Liver (tissue), 9 donors: ENCODE data around the gene MAN2A2. TPM values are rescaled to one million over a fixed set of nuclear protein-coding genes. Genes with fewer than 3 reads are reported as not detected.
"Not testable (repeated sequence)": the region's sequence is repeated elsewhere in the genome, so short reads cannot be mapped to it uniquely, and the experiment has no call there.

Experiments used
- DNase-seq: peaks from one replicate; pipeline ENCODE4 v3.0.0-alpha.2; 2017; ENCODE audit warnings: low spot score
- H3K27ac ChIP-seq, 2 donors: one replicate each; pipeline ENCODE4 v1.7.0; 2013; ENCODE audit warnings: inconsistent platforms in 2 of 2, low read length in 2 of 2, control low read depth in 1 of 2, low read depth in 1 of 2, mild to moderate bottlenecking in 1 of 2
- H3K27me3 ChIP-seq, 4 donors: one replicate each; pipeline versions ENCODE4 v1.6.1 to v1.7.0; 2013; ENCODE audit warnings: low read length in 3 of 4, inconsistent platforms in 1 of 4, mild to moderate bottlenecking in 1 of 4, moderate library complexity in 1 of 4; ENCODE audit not compliant: control insufficient read depth in 4 of 4, insufficient read depth in 4 of 4
- H3K36me3 ChIP-seq, 4 donors: one replicate each; pipeline versions ENCODE4 v1.6.1 to v1.7.0; 2013; ENCODE audit warnings: low read length in 3 of 4, mild to moderate bottlenecking in 3 of 4, low read depth in 1 of 4, moderate library complexity in 1 of 4; ENCODE audit not compliant: control insufficient read depth in 4 of 4, insufficient read depth in 3 of 4
- H3K4me1 ChIP-seq, 4 donors: one replicate each; pipeline versions ENCODE4 v1.6.1 to v1.7.0; 2013; ENCODE audit warnings: low read length in 3 of 4, mild to moderate bottlenecking in 3 of 4, moderate library complexity in 1 of 4; ENCODE audit not compliant: control insufficient read depth in 4 of 4, insufficient read depth in 4 of 4
- H3K4me3 ChIP-seq, 3 donors: one replicate each; pipeline versions ENCODE4 v1.6.1 to v1.7.0; 2013; ENCODE audit warnings: low read length in 3 of 3, control low read depth in 1 of 3, low read depth in 1 of 3, mild to moderate bottlenecking in 1 of 3
- H3K9ac ChIP-seq, 2 donors: one replicate each; pipeline ENCODE4 v1.7.0; 2013; ENCODE audit warnings: low read length in 2 of 2, mild to moderate bottlenecking in 2 of 2, moderate library complexity in 2 of 2, control low read depth in 1 of 2, low read depth in 1 of 2
- H3K9me3 ChIP-seq, 4 donors: one replicate each; pipeline versions ENCODE4 v1.6.1 to v1.7.0; 2013; ENCODE audit warnings: low read length in 3 of 4; ENCODE audit not compliant: control insufficient read depth in 4 of 4
- EGR1 ChIP-seq, 2 donors: IDR thresholded peaks; 2 replicates each; pipeline ENCODE4 v1.6.1; 2016 to 2018; ENCODE audit warnings: antibody characterized with exemption in 2 of 2, low read depth in 2 of 2
- FOXA2 ChIP-seq: IDR thresholded peaks from 2 replicates; pipeline ENCODE4 v1.6.1; 2016; ENCODE audit warnings: antibody characterized with exemption
- GABPA ChIP-seq, 2 donors: IDR thresholded peaks in 1 of 2; conservative IDR thresholded peaks in 1 of 2; 2 replicates each; pipeline ENCODE4 v1.6.1; 2016; ENCODE audit warnings: antibody characterized with exemption in 2 of 2, mild to moderate bottlenecking in 1 of 2, moderate library complexity in 1 of 2
- HNF4A ChIP-seq, 2 donors: conservative IDR thresholded peaks; 2 replicates each; pipeline ENCODE4 v1.6.1; 2016; ENCODE audit warnings: antibody characterized with exemption in 2 of 2, mild to moderate bottlenecking in 2 of 2
- HNF4G ChIP-seq: IDR thresholded peaks from 2 replicates; pipeline ENCODE4 v1.6.1; 2016; ENCODE audit warnings: antibody characterized with exemption
- JUND ChIP-seq, 2 donors: IDR thresholded peaks; 2 replicates each; pipeline ENCODE4 v1.6.1; 2016; ENCODE audit warnings: antibody characterized with exemption in 2 of 2
- NR2F2 ChIP-seq: IDR thresholded peaks from 2 replicates; pipeline ENCODE4 v1.6.1; 2016; ENCODE audit warnings: antibody characterized with exemption
- TAF1 ChIP-seq: conservative IDR thresholded peaks from 2 replicates; pipeline ENCODE4 v1.6.1; 2016; ENCODE audit warnings: antibody characterized with exemption, mild to moderate bottlenecking
- WGBS: extraction: QIAGEN DNeasy Blood & Tissue Kit; methylation state at CpG from one replicate; pipeline ENCODE4 v1.1.7; 2013; 5-methylcytosine and 5-hydroxymethylcytosine counted together
- polyA plus RNA-seq, 2 donors: library from polyadenylated mRNA; stranded (reverse) in 1 of 2; unstranded in 1 of 2; fragments of 200-250 nt in 1 of 2; fragments of >200 nt in 1 of 2; fragmentation: Nextera tagmentation in 1 of 2; extraction: Ambion mirVana in 1 of 2; gene quantifications; one replicate each; pipeline versions ENCODE4 v1.2.1 to v1.2.3, GENCODE V29; 2013 to 2015
- total RNA-seq, 2 donors: library from RNA; depleted of rRNA; stranded (reverse); fragments of >200 nt; gene quantifications; one replicate each; pipeline ENCODE4 v1.2.3, GENCODE V29; 2014
- TF ChIP-seq, protein P1 (sequence below): IDR thresholded peaks from 2 replicates; pipeline ENCODE4 v1.6.1; 2016; ENCODE audit warnings: antibody characterized with exemption, mild to moderate bottlenecking
- donor health status: healthy.
- donor health status: healthy.
- donor health status: healthy.
- donor health status: healthy.
- donor health status: healthy.

Gene MAN2A2
- total and polyA plus RNA-seq, 4 donors, result 17.3 to 111 (median 50.9) TPM

DNA sequence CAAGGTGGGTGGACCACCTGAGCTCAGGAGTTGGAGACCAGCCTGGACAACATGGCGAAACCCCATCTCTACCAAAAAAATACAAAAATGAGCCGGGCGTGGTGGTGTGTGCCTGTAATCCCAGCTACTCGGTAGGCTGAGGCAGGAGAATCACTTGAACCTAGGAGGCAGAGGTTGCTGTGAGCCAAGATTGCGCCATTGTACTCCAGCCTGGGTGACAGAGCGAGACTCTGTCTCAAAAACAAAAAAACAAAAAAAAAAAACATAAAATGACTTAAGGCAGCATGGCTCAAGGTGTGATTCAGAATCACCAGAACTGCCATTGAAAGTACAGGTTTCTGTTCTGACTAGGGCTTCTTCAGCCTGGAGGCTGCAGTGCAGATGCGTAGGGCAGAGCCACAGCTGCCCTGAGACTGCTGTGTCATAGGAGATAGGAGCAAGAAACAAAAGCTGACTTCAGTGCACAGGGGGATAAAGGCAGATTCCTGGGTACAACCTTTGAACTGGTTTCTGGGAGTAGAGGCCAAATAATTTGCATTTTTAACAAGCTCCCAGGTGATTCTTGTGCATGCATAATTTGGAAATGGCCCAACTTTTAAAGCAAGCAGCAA lies 19.7 kb downstream of the MAN2A2 start:
- H3K27me3 ChIP-seq, H3K4me1 ChIP-seq, H3K9ac ChIP-seq, H3K4me3 ChIP-seq, H3K9me3 ChIP-seq, H3K27ac ChIP-seq, DNase-seq: not testable (repeated sequence)
- peaks cover 4 to 36% (median 34%) of the 10 kb centered on the region in 4 donors for H3K36me3 ChIP-seq
- 89% methylated on average over 7 of the region's 7 CpGs for WGBS

DNA sequence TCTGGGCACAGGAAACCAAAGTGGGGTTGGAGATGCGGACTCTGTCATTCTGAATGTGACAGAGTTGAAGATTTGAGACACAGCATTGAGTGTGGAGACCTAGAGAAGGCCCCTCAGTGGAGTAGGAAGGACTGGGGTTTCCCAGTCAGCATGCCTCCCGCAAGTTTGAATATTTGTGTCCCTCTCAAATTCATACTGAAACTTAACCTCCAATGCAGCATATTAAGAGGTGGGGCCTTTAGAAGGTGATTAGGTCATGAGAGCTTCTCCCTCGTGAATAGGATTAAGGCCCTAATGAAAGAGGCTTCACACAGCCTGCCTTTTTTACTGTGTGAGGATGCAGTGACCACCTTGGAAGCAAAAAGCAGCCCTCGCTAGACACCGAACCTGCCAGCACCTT lies 21.3 kb downstream of the MAN2A2 start:
- TF ChIP-seq TAF1 (no peak), HNF4G (no peak), GABPA (IDR thresholded peaks at IDR 0.05 in 1 of 2, conservative IDR thresholded peaks at IDR 0.05 in 1 of 2) (no peak), EGR1 (IDR thresholded peaks at IDR 0.05; ENCODE audit: low read depth in 2 of 2) (no peak), HNF4A (conservative IDR thresholded peaks at IDR 0.05) (no peak), FOXA2 (no peak), JUND (IDR thresholded peaks at IDR 0.05) (no peak), NR2F2 (no peak)
- TF ChIP-seq, protein P1, sequence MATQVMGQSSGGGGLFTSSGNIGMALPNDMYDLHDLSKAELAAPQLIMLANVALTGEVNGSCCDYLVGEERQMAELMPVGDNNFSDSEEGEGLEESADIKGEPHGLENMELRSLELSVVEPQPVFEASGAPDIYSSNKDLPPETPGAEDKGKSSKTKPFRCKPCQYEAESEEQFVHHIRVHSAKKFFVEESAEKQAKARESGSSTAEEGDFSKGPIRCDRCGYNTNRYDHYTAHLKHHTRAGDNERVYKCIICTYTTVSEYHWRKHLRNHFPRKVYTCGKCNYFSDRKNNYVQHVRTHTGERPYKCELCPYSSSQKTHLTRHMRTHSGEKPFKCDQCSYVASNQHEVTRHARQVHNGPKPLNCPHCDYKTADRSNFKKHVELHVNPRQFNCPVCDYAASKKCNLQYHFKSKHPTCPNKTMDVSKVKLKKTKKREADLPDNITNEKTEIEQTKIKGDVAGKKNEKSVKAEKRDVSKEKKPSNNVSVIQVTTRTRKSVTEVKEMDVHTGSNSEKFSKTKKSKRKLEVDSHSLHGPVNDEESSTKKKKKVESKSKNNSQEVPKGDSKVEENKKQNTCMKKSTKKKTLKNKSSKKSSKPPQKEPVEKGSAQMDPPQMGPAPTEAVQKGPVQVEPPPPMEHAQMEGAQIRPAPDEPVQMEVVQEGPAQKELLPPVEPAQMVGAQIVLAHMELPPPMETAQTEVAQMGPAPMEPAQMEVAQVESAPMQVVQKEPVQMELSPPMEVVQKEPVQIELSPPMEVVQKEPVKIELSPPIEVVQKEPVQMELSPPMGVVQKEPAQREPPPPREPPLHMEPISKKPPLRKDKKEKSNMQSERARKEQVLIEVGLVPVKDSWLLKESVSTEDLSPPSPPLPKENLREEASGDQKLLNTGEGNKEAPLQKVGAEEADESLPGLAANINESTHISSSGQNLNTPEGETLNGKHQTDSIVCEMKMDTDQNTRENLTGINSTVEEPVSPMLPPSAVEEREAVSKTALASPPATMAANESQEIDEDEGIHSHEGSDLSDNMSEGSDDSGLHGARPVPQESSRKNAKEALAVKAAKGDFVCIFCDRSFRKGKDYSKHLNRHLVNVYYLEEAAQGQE, result no peak
- Histone ChIP-seq H3K9ac (no peak overlapping the region), H3K4me1 (peaks cover 0 to 11% (median 2%) of the 10 kb centered on the region in 4 donors), H3K4me3 (no peak overlapping the region), H3K9me3 (no peaks in the 10 kb centered on the region), H3K27ac (no peak overlapping the region), H3K27me3 (no peaks in the 10 kb centered on the region), H3K36me3 (peaks cover 0 to 23% (median 19%) of the 10 kb centered on the region in 4 donors)
- no peak for DNase-seq
- 92% methylated on average over 5 of the region's 5 CpGs for WGBS

GRCh38 chr15:90926766-90927165 lies 23.7 kb downstream of the MAN2A2 start:
- H3K27ac ChIP-seq, H3K27me3 ChIP-seq, H3K9ac ChIP-seq, H3K36me3 ChIP-seq, H3K4me3 ChIP-seq, H3K9me3 ChIP-seq, DNase-seq: not testable (repeated sequence)
- WGBS, result 95% methylated on average over 10 of the region's 10 CpGs
- peaks cover 0 to 26% (median 14%) of the 10 kb centered on the region in 4 donors for H3K4me1 ChIP-seq

GRCh38 chr15:90928106-90928505 lies 25.0 kb downstream of the MAN2A2 start:
- H3K4me1 ChIP-seq, result peaks cover 0 to 30% (median 14%) of the 10 kb centered on the region in 4 donors
- H3K27ac ChIP-seq, H3K27me3 ChIP-seq, H3K9me3 ChIP-seq, DNase-seq, H3K9ac ChIP-seq, H3K4me3 ChIP-seq, H3K36me3 ChIP-seq: not testable (repeated sequence)
- WGBS, result 85% methylated on average over 7 of the region's 7 CpGs
